ENCODE results near the gene ATRN.
"Not testable (repeated sequence)": the region's sequence is repeated elsewhere in the genome, so short reads cannot be mapped to it uniquely, and the experiment has no call there.

ATRN gene

DNA sequence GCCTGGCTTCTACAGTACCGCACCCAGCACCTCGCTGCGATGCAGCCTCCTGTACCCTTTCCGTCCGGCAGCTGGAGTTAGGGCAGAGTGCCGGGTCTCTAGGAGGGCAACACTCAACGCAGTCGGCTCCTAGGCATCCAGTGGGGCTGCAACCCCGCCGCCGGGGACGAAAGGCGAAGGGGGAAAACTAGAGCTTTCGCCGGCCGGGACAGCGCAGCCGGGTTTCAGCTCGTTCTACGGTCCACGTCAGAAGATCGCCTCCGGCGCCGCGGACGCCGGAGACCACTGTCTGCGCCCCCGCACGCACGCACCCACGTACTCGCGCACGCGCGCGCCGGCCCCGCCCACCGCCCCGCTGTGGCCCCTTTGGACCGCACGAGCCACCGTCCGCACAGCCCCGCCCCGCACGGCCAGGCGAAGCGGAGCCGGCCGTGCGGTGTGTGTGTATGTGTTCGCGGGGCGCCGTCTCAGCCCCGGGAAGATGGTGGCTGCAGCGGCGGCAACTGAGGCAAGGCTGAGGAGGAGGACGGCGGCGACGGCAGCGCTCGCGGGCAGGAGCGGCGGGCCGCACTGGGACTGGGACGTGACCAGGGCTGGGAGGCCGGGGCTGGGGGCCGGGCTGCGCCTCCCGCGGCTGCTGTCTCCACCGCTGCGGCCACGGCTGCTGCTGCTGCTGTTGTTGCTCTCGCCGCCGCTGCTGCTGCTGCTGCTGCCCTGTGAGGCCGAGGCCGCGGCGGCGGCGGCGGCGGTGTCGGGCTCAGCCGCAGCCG is at the start of gene ATRN:
Gene ATRN (plus strand): TSS at position 392 of the 770 bp plus-strand sequence. CDS start 90 bp downstream, at position 482.
- DNase-seq (ENCODE audit: extremely low read depth, low read depth), result peak; percentile 77
- TF ChIP-seq, protein P1, sequence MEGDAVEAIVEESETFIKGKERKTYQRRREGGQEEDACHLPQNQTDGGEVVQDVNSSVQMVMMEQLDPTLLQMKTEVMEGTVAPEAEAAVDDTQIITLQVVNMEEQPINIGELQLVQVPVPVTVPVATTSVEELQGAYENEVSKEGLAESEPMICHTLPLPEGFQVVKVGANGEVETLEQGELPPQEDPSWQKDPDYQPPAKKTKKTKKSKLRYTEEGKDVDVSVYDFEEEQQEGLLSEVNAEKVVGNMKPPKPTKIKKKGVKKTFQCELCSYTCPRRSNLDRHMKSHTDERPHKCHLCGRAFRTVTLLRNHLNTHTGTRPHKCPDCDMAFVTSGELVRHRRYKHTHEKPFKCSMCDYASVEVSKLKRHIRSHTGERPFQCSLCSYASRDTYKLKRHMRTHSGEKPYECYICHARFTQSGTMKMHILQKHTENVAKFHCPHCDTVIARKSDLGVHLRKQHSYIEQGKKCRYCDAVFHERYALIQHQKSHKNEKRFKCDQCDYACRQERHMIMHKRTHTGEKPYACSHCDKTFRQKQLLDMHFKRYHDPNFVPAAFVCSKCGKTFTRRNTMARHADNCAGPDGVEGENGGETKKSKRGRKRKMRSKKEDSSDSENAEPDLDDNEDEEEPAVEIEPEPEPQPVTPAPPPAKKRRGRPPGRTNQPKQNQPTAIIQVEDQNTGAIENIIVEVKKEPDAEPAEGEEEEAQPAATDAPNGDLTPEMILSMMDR (IDR thresholded peaks at IDR 0.05; ENCODE audit: low read depth, low read length), result no peak

DNA sequence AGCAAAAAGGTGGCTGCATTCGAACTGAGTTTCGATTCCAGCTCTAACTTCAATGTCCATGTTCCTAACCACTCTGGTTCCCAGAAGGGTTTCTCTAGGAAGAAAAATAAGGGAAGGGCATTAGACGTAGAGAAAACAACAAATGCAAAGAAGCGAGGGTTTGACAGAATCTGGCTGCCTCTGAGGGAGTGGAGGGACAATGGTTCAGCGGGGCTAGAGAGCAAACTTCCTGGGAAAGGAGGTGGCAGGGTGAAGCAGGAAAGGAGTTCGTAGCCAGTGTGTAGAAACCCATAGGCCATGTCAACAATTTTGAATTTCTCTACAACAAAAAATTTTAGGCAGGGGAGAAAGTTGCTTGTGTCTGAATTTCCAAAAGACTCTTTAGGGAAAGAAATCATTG is 48.8 kb upstream of the ATRN start:
- no peak for DNase-seq (ENCODE audit: extremely low read depth, low read depth)
- TF ChIP-seq, protein P1 (IDR thresholded peaks at IDR 0.05; ENCODE audit: low read depth, low read length), result no peak

DNA sequence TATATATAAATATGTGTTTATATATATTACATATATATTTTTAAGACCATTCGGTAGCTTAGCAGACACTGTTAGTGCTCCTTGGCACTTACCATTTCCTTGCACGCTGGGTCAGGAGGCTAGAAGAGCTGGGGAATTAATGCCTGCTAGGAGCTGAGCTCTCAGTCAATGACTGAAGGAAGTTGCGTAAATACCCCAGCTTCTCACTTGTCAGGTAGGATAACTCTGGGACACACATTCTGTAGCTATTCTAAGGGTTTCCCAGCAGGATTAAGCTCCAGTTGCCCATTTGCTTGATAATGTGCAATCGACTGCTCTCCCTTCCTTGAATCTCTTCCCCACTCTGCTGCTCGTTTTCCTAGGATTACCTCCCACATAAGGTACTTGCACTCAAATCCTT is 47.7 kb upstream of the ATRN start:
- DNase-seq (ENCODE audit: extremely low read depth, low read depth), result no peak
- TF ChIP-seq, protein P1 (IDR thresholded peaks at IDR 0.05; ENCODE audit: low read depth, low read length), result no peak

DNA sequence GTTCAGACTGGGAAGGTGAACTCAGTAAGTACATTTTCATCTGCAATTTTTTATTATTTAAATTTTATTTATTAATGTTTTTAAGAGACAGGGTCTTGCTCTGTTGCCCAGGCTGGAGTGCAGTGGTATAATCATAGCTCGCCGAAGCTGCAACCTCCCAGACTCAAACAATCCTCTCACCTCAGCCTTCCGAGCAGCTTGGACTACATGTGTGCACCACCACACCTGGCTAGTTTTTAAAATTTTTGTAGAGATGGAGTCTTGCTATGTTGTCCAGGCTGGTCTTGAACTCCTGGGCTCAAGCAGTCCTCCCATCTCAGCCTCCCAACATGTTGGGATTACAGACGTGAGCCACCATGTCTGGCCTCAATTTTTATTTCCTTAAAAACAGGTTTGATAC is 44.1 kb upstream of the ATRN start:
- not testable (repeated sequence) for DNase-seq (ENCODE audit: extremely low read depth, low read depth)

DNA sequence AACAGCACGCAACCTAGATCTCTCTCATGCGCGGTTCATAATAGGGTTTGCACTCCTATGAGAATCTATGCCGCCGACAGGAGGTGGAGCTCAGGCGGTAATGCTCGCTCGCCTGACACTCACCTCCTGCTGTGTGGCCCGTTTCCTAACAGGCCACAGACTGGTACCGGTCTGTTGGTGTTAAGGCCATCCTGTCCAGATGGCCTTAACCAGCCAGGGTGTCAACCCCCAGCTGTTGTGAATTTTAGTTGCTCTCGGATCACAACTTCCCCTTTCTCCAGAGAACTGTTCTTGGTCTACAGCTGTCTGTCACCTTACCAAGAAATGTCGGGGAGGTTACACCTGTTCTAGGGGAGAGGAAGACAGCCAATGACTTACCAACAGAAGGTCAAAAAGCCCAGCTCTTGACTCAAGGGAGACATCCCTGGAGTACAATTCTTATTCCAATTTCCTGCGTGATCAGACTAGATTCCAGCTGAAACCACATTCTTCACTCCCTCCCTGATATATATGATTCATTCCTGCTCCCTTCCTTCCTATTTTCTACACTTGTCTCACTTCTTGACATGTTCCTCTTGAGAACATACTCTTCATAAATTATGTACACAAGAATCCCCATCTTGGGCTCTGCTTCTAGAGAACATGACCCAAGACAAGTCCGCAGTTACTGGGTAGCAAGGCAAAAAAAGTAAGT is 40.3 kb upstream of the ATRN start:
- no peak for DNase-seq (ENCODE audit: extremely low read depth, low read depth)
- TF ChIP-seq, protein P1 (IDR thresholded peaks at IDR 0.05; ENCODE audit: low read depth, low read length), result no peak

DNA sequence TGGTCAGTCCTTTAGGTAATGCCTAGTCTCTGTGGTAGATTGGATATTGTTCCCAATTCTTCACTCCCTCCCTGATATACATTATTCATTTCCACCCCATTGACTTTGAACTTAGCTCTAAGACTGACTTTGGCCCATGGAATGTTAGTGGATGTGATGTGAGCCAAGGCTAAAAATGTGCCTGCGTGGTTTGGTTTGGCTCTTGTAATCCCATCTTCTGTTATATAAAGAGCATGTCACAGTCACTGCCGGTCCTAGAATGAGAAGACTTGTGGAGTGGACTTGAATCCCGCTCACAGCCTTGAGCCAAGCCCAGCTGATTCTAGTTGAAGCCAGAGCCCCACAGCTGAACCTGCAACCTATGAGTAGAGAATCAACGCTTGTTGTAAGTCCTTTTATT is 39.7 kb upstream of the ATRN start:
- DNase-seq (ENCODE audit: extremely low read depth, low read depth), result no peak
- TF ChIP-seq, protein P1 (IDR thresholded peaks at IDR 0.05; ENCODE audit: low read depth, low read length), result no peak

DNA sequence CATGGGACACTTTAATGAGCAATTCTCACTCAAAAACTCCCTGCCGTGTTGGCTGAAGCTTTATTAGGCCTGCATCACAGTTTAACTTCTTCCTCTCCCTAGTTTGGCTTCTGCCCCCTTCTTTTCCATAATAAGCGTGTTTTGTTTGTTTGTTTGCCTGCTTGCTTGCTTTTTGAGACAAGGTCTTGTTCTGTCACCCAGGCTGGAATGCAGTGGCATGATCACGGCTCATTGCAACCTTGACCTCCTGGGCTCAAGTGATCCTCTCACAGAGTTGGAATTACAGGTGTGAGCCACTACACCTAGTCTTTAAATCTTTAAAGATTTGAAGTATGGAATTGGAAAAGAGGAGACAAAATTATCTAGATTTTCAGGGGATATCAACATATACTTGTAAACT is 38.0 kb upstream of the ATRN start:
- DNase-seq (ENCODE audit: extremely low read depth, low read depth), result no peak
- TF ChIP-seq, protein P1 (IDR thresholded peaks at IDR 0.05; ENCODE audit: low read depth, low read length), result no peak
